Stimulated activated CD8-positive, alpha-beta memory T cell treated with anti-CD3 and anti-CD28 coated beads, Interleukin-12 subunit alpha, Interleukin-12 subunit beta, amount 100 ng/mL, for 24 hours (primary cell): ENCODE results near the gene THG1L.
"Not testable (repeated sequence)": the region's sequence is repeated elsewhere in the genome, so short reads cannot be mapped to it uniquely, and the experiment has no call there.

Experiments used
- DNase-seq: peaks from one replicate; pipeline ENCODE4 v3.0.0-alpha.2; 2020; ENCODE audit errors: extremely low read depth

The THG1L gene

GRCh38 chr5:157731272-157732129 is at the start of gene THG1L:
TSS of gene THG1L (plus strand) at chr5:157731420. CDS start at chr5:157731441, 21 bp downstream.
- peak; percentile 96 for DNase-seq

- DNase-seq: no peak
These were observed 49.0 kb upstream of the THG1L start for GRCh38 chr5:157682257-157682656.

GRCh38 chr5:157686276-157687197 is 44.7 kb upstream of the THG1L start:
- DNase-seq: not testable (repeated sequence)

- no peak for DNase-seq
These were observed 44.0 kb upstream of the THG1L start for GRCh38 chr5:157687198-157687554.

GRCh38 chr5:157689942-157690689 is 41.1 kb upstream of the THG1L start:
- DNase-seq: no peak

- no peak for DNase-seq
These were observed 40.4 kb upstream of the THG1L start for GRCh38 chr5:157690690-157691433.

GRCh38 chr5:157693816-157694215 is 37.4 kb upstream of the THG1L start:
- not testable (repeated sequence) for DNase-seq

GRCh38 chr5:157696154-157696553 is 35.1 kb upstream of the THG1L start:
- not testable (repeated sequence) for DNase-seq

GRCh38 chr5:157698674-157699073 is 32.5 kb upstream of the THG1L start:
- DNase-seq: not testable (repeated sequence)

- DNase-seq: no peak
These were observed 27.5 kb upstream of the THG1L start for GRCh38 chr5:157703736-157704135.

- no peak for DNase-seq
These were observed 22.4 kb upstream of the THG1L start for GRCh38 chr5:157708866-157709265.

GRCh38 chr5:157709346-157709745 is 21.9 kb upstream of the THG1L start:
- DNase-seq: no peak

- DNase-seq: no peak
These were observed 20.8 kb upstream of the THG1L start for GRCh38 chr5:157710431-157710830.

GRCh38 chr5:157710882-157711281 is 20.3 kb upstream of the THG1L start:
- DNase-seq: no peak

GRCh38 chr5:157713830-157714595 is 17.2 kb upstream of the THG1L start:
- DNase-seq: no peak

- no peak for DNase-seq
These were observed 16.7 kb upstream of the THG1L start for GRCh38 chr5:157714596-157714864.

- DNase-seq: no peak
These were observed 12.7 kb upstream of the THG1L start for GRCh38 chr5:157718519-157718918.

- DNase-seq: no peak
These were observed 12.0 kb upstream of the THG1L start for GRCh38 chr5:157719245-157719644.

- DNase-seq: no peak
These were observed 10.1 kb upstream of the THG1L start for GRCh38 chr5:157721159-157721558.

- not testable (repeated sequence) for DNase-seq
These were observed 8.3 kb upstream of the THG1L start for GRCh38 chr5:157722895-157723294.

GRCh38 chr5:157726607-157727006 is 4.6 kb upstream of the THG1L start:
- not testable (repeated sequence) for DNase-seq
